GM18951 (cell line): ENCODE results near the gene ZCCHC4.
"Not testable (repeated sequence)": the region's sequence is repeated elsewhere in the genome, so short reads cannot be mapped to it uniquely, and the experiment has no call there.

Source experiments
- POLR2A ChIP-seq: IDR thresholded peaks from 4 replicates; pipeline ENCODE4 v1.6.1; 2011; ENCODE audit warnings: mild to moderate bottlenecking; ENCODE audit not compliant: insufficient read length, insufficient read depth; ENCODE audit errors: extremely low read depth
- in situ Hi-C: fragments of 300-500 bp; cut with MboI; formaldehyde crosslinking; loops from one replicate; pipeline ENCODE4 v1.12.0; 2022; ENCODE audit warnings: low sequenced_read_pairs, mixed read lengths, inconsistent platforms; ENCODE audit not compliant: unreplicated experiment

Gene ZCCHC4

DNA sequence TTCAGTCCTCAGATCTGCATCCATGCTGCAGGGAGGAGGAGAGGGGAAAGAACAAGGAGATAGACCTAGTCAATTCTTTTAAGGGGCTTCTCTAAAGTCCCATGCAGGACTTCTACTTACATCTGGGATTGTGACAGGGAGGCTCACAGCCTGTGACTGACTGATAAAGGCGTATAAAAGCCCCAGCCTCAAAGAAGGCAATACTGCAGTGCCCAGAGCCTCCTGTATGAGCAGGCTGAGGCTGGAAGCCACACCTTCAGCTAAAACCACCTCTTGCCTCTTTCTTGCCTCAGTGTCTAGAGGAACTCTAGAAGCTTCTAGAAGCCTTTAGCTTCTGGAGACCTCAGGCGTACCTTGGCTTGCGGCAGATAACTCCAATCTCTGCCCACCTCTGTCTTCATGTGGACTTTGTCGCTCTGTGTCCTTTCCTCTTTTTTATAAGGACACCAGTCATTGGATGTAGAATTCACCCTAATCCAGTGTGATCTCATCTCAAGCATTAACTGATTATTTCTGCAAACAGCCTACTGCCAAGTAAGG lies 6.0 kb upstream of the ZCCHC4 start:
- in situ Hi-C loops, result no loop called here
- no peak for TF ChIP-seq POLR2A

DNA sequence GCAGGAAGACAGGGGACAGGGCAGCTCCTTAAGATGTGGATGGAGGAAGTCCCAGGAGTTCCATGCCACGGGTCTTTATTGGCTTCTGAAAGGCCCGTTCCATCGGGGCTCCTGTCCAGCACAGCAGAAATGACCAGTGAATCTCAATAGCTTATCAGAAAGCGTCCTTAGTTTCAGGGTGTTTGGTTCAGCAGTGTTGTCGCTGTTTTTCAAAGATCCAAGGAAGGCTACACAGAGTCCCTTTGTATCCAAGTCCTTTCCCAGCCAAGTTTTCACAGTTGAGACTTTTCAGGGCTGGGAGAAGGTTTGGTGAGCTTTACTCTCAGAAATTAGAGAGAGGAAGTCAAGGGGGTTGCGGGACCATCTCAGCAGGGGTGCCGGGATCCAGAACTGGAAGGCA lies 5.0 kb upstream of the ZCCHC4 start:
- in situ Hi-C loops, result no loop called here
- TF ChIP-seq POLR2A, result no peak

DNA sequence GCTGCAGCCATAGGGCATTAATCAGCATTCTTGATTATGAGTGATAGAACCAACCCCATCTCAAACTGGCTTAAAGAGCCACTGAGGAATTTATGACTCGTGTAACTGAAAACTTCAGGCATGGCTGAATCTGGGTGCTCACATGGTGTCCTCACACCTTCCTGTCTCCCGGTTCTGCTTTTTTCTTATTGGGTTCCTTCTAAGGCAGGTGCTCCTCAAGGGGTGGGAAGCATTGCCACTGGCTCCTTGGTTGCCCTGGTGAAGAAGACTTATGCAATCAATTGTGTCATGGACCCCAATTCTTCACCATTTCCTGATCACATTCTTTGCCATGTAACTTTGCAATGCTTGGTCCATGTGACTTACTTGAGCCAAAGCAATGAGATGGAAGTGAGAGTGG lies 4.3 kb upstream of the ZCCHC4 start:
- no peak for TF ChIP-seq POLR2A
- in situ Hi-C loops, result no loop called here

DNA sequence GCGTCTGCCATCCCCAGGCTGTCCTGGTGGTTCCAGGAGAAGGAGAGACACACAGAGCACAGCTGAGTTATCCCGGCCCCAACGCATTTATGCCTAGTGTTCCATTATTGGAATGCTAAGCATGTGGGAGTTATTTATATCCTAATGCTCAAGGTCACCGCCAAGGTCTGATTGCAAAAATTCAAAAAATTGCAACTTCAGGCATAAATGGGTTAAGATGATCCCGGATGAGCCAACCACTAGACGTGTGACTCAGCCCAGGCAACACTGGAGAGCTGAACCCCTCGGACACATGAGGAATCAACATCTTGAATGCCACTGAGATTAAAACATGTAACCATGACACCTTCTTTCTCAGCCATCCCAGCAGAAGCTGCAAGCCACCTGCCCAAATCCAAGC lies 3.8 kb upstream of the ZCCHC4 start:
- in situ Hi-C loops, result no loop called here
- TF ChIP-seq POLR2A, result no peak

DNA sequence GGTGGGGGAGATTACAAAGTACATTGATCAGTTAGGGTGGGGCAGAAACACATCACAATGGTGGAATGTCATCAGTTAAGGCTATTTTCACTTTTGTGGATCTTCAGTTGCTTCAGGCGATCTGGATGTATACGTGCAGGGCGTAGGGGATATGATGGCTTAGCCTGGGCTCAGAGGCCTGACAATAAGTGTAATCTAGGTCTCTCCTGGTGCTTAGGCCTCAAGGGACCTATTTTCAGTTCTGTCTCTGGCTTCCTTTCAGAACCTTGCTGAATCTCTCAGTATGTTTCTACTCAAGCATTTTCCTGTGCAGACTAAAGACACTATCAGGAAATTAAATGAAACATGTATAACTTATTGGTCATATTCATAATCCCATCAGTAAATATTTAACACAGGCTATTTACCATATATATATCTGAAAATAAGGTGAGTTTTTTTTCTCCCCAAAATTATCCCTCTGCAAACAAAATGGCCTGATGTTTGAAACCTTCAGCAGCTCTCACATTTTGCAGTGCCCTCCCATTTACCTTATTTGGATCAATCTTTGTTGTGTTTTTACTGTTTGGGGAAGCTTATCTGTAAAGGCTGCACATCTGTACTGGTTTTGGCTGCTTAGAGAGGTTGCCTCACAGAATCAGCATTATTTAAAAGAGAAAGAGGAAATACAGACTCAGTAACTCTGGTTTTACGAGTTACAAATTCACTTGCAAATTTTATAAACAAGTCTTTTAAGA lies 2.3 kb upstream of the ZCCHC4 start:
- no peak for TF ChIP-seq POLR2A
- in situ Hi-C loops, result no loop called here

DNA sequence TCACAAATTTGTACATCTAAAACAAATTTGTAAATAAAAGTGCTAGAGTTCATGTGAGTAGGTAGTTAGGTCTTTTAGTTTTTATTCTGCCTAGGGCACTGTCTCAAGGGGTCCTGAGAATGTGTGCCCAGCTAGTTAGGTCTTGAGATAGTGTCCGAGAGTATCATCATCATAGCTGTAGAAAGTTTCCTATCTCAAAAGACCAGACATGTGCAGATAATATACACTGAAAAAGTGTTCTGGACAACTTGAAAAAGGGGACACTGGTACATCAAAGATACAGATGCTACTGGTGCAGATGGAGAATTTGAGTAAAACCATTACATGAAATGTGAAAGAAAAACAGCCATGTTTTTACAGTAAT lies 1.8 kb upstream of the ZCCHC4 start:
- TF ChIP-seq POLR2A, result no peak
- in situ Hi-C loops, result no loop called here

DNA sequence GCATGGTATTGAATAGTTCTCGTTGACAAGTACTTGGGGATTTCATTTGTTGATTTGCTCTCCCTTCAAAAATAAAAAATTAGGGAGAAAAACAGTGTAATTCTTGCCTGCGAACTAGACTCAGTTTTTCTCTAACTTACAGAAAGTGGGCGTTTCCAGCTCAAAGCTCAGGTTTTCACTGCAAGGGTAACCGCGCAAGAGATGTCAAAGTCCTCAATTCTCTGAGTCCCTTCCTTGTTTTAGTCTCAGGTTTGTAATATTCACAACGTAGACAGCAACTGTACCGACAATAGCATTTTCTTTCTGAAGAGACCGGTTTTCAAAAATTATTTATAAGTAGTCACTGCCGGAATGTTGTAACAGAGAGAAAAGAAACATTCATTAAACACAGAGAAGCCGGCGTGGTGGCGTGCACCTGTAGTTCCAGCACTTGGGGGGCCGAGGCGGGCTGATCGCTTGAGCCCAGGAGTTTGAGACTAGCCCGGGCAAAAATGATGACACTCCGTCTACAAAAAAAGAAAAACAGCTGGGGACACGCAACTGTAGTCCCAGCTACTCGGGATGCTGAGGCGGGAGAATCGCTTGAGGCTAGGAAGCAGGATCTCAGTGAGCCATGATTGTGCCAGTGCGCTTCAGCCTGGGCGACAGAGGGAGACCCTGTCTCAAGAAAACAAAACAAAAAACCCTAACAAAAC lies 774 bp downstream of the ZCCHC4 start:
- TF ChIP-seq POLR2A, result no peak
- in situ Hi-C loops, result no loop called here

DNA sequence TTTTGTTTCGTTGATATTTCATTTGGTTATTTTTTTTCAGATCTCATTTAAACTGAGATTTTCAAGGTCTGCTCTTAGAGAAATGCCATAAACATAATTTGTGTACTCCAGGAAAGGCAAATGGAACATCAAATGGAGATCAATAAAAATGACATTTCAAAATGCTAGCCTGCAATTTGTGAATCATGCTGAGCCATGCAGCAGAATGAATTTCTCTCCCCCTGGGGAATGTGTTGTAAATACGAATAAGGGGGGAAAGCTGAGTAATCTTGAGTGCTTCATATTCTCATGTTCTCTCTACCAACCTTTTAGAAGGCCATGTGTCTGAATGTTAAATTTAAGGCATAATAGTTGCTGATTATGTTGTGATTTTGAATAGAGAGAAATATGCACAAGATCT lies 7.8 kb downstream of the ZCCHC4 start:
- in situ Hi-C loops, result no loop called here
- TF ChIP-seq POLR2A, result no peak

DNA sequence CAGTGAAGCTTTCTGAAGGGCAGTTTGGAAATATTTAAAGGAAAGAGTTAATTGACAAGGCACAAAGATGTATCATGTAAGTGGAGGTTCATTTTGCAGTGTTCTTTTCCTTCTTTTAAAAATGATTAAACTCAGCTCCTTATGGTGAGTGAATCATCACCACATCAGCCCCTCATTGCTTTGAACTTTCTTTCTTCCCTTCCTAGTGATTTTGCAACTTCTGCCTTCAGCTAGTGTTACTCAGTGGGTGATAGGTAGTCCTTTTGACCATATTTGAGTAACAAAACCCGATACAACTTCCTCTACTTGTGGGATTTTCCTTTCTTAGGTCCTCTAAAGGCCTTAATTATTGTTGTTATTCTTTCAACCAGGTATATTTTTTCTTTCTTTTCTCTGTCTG lies 8.2 kb downstream of the ZCCHC4 start:
- in situ Hi-C loops, result no loop called here
- TF ChIP-seq POLR2A, result no peak

DNA sequence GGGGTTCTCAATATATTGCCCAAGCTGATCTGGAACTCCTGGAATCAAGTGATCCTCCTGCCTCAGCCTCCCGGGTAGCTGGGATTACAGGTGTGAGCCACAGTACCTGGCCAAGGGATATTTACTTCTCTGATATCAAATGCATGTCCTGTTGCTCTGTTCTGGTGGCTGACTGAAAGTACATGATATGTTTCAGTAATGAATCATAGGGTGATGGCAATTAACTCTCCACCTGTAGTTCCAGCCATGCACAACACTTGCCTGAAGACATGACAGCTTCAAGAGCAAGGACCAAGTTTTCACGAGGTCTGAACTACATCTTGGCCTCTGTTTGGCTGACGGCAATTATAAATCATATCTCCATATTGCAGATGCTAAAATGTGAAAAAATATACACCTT lies 9.1 kb downstream of the ZCCHC4 start:
- TF ChIP-seq POLR2A, result no peak
- in situ Hi-C loops, result no loop called here

DNA sequence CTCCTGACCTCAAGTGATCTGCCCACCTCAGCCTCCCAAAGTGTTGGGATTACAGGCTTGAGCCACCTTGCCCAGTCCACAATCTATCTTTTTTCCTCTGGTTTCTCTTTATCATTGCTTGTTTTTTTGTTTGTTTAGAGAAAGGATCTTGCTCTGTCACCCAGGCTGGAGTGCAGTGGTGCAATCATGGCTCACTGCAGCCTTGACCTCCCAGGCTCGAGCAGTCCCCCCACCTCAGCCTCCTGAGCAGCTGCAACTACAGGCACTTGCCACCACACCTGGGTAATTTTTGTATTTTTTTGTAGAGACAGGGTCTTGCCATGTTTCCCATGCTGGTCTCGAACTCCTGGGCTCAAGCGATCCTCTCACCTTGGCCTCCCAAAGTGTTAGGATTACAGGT lies 15.9 kb downstream of the ZCCHC4 start:
- in situ Hi-C loops, result not testable (repeated sequence)

DNA sequence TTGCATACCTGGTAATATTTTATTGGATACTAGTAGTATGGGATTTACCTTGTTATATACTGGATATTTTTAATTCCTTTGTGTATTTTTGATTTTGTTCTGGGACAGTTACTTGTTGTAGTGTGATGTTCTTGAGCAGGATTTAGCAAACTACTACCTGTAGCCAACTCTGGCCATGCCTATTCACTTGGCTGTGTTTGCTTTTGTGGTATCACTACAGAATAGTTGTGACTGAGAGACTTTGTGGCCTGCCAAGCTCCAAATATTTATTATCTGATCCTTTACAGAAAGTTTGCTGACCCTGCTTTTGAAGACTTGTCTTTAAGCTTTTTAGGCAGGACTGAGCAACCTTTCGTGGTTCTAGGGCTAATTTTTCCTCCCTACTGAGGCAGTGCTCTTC lies 17.8 kb downstream of the ZCCHC4 start:
- TF ChIP-seq POLR2A, result no peak
- in situ Hi-C loops, result no loop called here

DNA sequence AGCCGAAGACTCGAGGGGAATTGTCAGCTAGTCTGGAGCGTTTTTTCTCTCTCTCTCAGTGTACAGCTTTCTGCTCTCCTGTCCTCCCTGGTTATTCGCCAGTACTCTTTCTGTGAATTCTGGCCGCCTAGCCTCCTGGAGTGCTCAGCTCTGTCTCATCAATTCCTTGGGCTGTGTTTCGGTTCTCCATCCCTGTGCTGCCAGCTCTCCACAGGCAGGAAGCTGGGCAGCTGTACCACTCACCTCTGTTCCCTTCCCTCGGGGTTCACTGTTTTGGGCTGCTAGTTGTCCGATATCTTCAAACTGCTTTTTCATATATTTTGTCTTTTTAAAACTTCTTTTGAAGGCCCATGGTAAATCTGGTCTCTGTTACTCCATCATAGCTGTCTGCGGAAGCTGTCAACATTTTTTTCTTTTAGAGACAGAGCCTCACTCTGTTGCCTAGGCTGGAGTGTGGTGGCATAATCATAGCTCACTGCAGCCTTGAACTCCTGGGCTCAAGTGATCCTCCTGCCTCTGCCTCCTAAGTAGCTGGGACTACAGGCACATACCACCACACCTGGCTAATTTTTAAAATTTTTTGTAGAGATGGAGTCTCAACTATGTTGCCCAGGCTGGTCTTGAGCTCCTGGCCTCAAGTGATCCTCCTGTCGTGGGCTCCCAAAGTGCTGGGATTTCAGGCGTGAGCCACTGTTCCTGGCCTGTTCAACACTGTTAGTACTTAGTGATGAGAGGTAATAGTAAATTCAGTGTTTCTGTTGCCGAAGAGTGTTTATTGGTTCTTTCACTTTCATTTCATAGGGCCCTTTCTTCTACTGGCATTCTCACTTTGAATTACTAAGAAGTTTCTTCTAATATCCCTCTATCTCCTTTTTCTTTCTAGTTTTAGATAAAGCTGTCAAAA lies 18.6 kb downstream of the ZCCHC4 start:
- no peak for TF ChIP-seq POLR2A
- in situ Hi-C loops, result no loop called here
